Transverse colon (tissue), 4 donors: Measurements from ENCODE around the gene ERGIC1. TPM values are rescaled to one million over a fixed set of nuclear protein-coding genes. Genes with fewer than 3 reads are reported as not detected.

Experiments used
- DNase-seq: peaks from one replicate; pipeline ENCODE4 v3.0.0-alpha.2; 2019
- H3K27ac ChIP-seq, 4 donors: fragments of 200-600 bp; sonication (generic); 2 replicates each; pipeline ENCODE4 v1.5.1; 2016 to 2018; ENCODE audit warnings: inconsistent platforms in 4 of 4
- H3K27me3 ChIP-seq: fragments of 200-600 bp; sonication (generic); 2 replicates; pipeline ENCODE4 v1.5.1; 2017; ENCODE audit warnings: inconsistent platforms
- H3K36me3 ChIP-seq, 4 donors: fragments of 200-600 bp; sonication (generic); 2 replicates each; pipeline ENCODE4 v1.5.1; 2017 to 2019; ENCODE audit warnings: inconsistent platforms in 4 of 4
- H3K4me1 ChIP-seq, 4 donors: fragments of 200-600 bp; sonication (generic); 2 replicates each; pipeline ENCODE4 v1.5.1; 2017 to 2020; ENCODE audit warnings: inconsistent platforms in 4 of 4
- H3K4me3 ChIP-seq, 4 donors: fragments of 200-600 bp; sonication (generic); 1 replicate in 1 of 4; 2 replicates in 3 of 4; pipeline versions ENCODE4 v1.5.1 to v1.6.1; 2017 to 2019; ENCODE audit warnings: inconsistent platforms in 4 of 4
- H3K9me3 ChIP-seq, 2 donors: fragments of 200-600 bp; sonication (generic); 2 replicates each; pipeline ENCODE4 v1.5.1; 2017 to 2019; ENCODE audit warnings: inconsistent platforms in 2 of 2
- CTCF ChIP-seq, 5 experiments: fragments of 200-600 bp in 3 of 5; fragments of 450-650 bp in 2 of 5; sonication (generic) in 3 of 5; IDR thresholded peaks; 1 replicate in 2 of 5; 2 replicates in 3 of 5; pipeline ENCODE4 v1.5.1; 2016 to 2017; ENCODE audit warnings: antibody characterized with exemption in 5 of 5, inconsistent platforms in 3 of 5, mild to moderate bottlenecking in 2 of 5, moderate library complexity in 1 of 5
- EP300 ChIP-seq: sonication (generic); formaldehyde crosslinking; IDR thresholded peaks from one replicate; pipeline ENCODE4 v1.6.1; 2017; ENCODE audit warnings: antibody characterized with exemption, low read depth
- POLR2A ChIP-seq: fragments of 450-650 bp; IDR thresholded peaks from one replicate; pipeline ENCODE4 v1.6.1; 2016; ENCODE audit warnings: antibody characterized with exemption, mild to moderate bottlenecking, moderate library complexity
- POLR2AphosphoS5 ChIP-seq, 3 donors: sonication (generic); formaldehyde crosslinking; IDR thresholded peaks; one replicate each; pipeline ENCODE4 v1.6.1; 2016; ENCODE audit warnings: antibody characterized with exemption in 3 of 3
- WGBS, 2 donors: methylation state at CpG; one replicate each; pipeline ENCODE4 v1.1.5; 2018; ENCODE audit warnings: low coverage in 1 of 2; 5-methylcytosine and 5-hydroxymethylcytosine counted together
- in situ Hi-C, 4 donors: fragments of 200-750 bp; cut with MboI; loops; one replicate each; pipeline versions ENCODE4 v1.15.0 to v1.15.1; 2017; ENCODE audit warnings: low sequenced_read_pairs in 3 of 4, low pct_ligation_motif_present in 1 of 4, low pct_unique_long_range_greater_than_20kb in 1 of 4
- intact Hi-C: fragments of 100-400 bp; cut with DNase I; formaldehyde crosslinking; loops from one replicate; pipeline ENCODE4 v1.15.1; 2023; ENCODE audit warnings: low total_unique reads
- total RNA-seq, 4 donors: library from RNA; depleted of rRNA; stranded (reverse); fragments of >200 nt; gene quantifications; one replicate each; pipeline ENCODE4 v1.1.0, GENCODE V29; 2016

The ERGIC1 gene
- total RNA-seq, 4 donors from 2014 or later, result 125 to 252 (median 184) TPM

GRCh38 chr5:172897481-172898217, 63.6 kb downstream of the ERGIC1 start:
- TF ChIP-seq EP300, result peak; percentile 57
- no peak for TF ChIP-seq CTCF (IDR thresholded peaks at IDR 0.05)
- no peak for TF ChIP-seq POLR2A
- peak in 2 of 3 donors; percentile 19 to 35 for TF ChIP-seq POLR2AphosphoS5 (IDR thresholded peaks at IDR 0.05)
- H3K4me1 ChIP-seq, result peaks cover 17 to 29% (median 23%) of the 10 kb centered on the region in 4 donors
- H3K27ac ChIP-seq, result peak overlapping the region; percentile 87 to 95 (median 94)
- intact Hi-C loops, result no loop called here
- no peak for DNase-seq
- H3K27me3 ChIP-seq, result no peaks in the 10 kb centered on the region
- peaks cover 0 to 3% (median 0%) of the 10 kb centered on the region in 4 donors for H3K36me3 ChIP-seq
- no peak overlapping the region for H3K4me3 ChIP-seq
- in situ Hi-C loops, result no loop called here
- 70 to 72% methylated on average over 6 to 16 of the region's 16 CpGs for WGBS, 2 donors
- no peaks in the 10 kb centered on the region for H3K9me3 ChIP-seq

DNA sequence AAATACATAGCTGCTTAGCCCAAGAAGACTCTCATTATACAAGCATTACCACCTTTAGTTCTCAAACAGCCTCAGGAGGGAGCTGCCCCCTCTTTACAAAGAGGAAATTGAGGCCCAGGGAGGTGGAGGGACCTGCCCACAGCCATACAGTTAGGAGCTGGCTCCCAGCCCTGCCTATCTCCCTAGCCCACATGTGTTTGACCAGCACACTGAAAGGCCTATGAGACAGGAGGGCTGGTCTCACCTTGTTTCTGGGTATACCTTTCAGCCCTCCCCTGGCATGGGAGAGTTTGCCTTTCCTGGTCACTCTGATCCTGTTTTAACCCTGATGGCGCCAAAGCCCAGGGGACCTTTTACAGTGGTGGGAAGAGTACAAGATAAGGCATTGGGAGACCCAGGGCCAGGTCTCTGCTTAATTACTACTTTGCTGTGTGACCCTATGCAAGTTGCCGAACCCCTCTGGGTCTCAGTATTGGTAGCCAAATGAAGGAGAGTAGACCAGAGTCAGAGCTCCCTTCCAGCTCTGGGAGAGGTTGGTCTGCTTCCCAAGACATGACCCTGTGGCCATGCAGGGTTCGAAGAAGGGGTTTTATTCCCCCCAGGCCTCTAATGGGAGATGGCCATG, 64.3 kb downstream of the ERGIC1 start:
- Histone ChIP-seq H3K4me3 (no peak overlapping the region), H3K36me3 (peaks cover 0 to 3% (median 0%) of the 10 kb centered on the region in 4 donors), H3K27ac (peak overlapping the region; percentile 87 to 95 (median 94)), H3K27me3 (no peaks in the 10 kb centered on the region), H3K9me3 (no peaks in the 10 kb centered on the region), H3K4me1 (peaks cover 22 to 34% (median 28%) of the 10 kb centered on the region in 4 donors)
- TF ChIP-seq POLR2A (no peak), EP300 (no peak), POLR2AphosphoS5 (IDR thresholded peaks at IDR 0.05) (no peak), CTCF (IDR thresholded peaks at IDR 0.05) (no peak)
- WGBS, 2 donors, result 96 to 100% methylated on average over 1 to 3 of the region's 3 CpGs
- intact Hi-C loops, result no loop called here
- in situ Hi-C loops, result no loop called here
- DNase-seq, result no peak

- H3K9me3 ChIP-seq, result no peaks in the 10 kb centered on the region
- intact Hi-C loops (no loop called here), in situ Hi-C loops (no loop called here)
- no peak overlapping the region for H3K4me3 ChIP-seq
- no peak for TF ChIP-seq EP300
- no peak for TF ChIP-seq CTCF (IDR thresholded peaks at IDR 0.05)
- TF ChIP-seq POLR2A, result no peak
- TF ChIP-seq POLR2AphosphoS5 (IDR thresholded peaks at IDR 0.05), result no peak
- H3K27me3 ChIP-seq, result no peaks in the 10 kb centered on the region
- H3K36me3 ChIP-seq, result peaks cover 0 to 3% (median 0%) of the 10 kb centered on the region in 4 donors
- DNase-seq, result no peak
- H3K4me1 ChIP-seq, result peaks cover 28 to 39% (median 34%) of the 10 kb centered on the region in 4 donors
- peak overlapping the region; percentile 87 to 95 (median 94) for H3K27ac ChIP-seq
- WGBS, 2 donors, result 92 to 98% methylated on average over 2 to 7 of the region's 7 CpGs
Measured at GRCh38 chr5:172898843-172899369, 64.9 kb downstream of the ERGIC1 start.

DNA sequence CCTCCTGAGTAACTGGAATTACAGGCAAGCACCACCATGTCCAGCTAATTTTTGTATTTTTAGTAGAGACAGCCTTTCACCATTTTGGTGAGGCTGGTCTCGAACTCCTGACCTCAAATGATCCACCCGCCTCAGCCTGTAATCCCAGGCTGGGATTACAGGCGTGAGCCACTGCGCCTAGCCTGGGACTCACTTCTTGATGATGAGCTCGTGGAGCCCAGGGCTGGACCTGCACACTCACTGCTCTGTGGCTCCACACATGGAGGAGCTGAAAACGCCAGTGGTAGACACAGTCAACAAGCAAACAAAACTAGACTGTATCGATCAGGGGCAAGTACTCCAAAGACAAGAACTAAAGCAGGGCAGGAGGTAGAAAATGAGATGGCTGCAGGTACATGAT, 65.4 kb downstream of the ERGIC1 start:
- H3K9me3 ChIP-seq, result no peaks in the 10 kb centered on the region
- H3K36me3 ChIP-seq, result peaks cover 0 to 3% (median 0%) of the 10 kb centered on the region in 4 donors
- no peak for DNase-seq
- WGBS, 2 donors, result 83 to 97% methylated on average over 2 to 7 of the region's 7 CpGs
- peaks cover 33 to 45% (median 39%) of the 10 kb centered on the region in 4 donors for H3K4me1 ChIP-seq
- H3K27ac ChIP-seq, result peak overlapping the region; percentile 87 to 95 (median 94)
- intact Hi-C loops (no loop called here), in situ Hi-C loops (no loop called here)
- TF ChIP-seq EP300 (no peak), POLR2AphosphoS5 (IDR thresholded peaks at IDR 0.05) (no peak), POLR2A (no peak), CTCF (IDR thresholded peaks at IDR 0.05) (no peak)
- H3K4me3 ChIP-seq, result no peak overlapping the region
- H3K27me3 ChIP-seq, result no peaks in the 10 kb centered on the region
